HG03571 (cell line): ENCODE results near the gene TBCD.
"Not testable (repeated sequence)": the region's sequence is repeated elsewhere in the genome, so short reads cannot be mapped to it uniquely, and the experiment has no call there.

ENCODE experiments used
- ATAC-seq: cut with Tn5 transposase; IDR thresholded peaks from one replicate; pipeline ENCODE4 v1.9.1; 2021; ENCODE audit not compliant: unreplicated experiment

Gene TBCD

GRCh38 chr17:82765371-82765770 is 13.5 kb downstream of the TBCD start:
- ATAC-seq: no peak

GRCh38 chr17:82767041-82767754 is 15.3 kb downstream of the TBCD start:
- no peak for ATAC-seq

- no peak for ATAC-seq
Measured at GRCh38 chr17:82769041-82769440, 17.2 kb downstream of the TBCD start.

GRCh38 chr17:82772026-82772425 is 20.2 kb downstream of the TBCD start:
- ATAC-seq: no peak

- ATAC-seq: not testable (repeated sequence)
Measured at GRCh38 chr17:82774456-82774855, 22.6 kb downstream of the TBCD start.

GRCh38 chr17:82775001-82775823 is 23.3 kb downstream of the TBCD start:
- ATAC-seq: no peak

GRCh38 chr17:82776454-82776853 is 24.6 kb downstream of the TBCD start:
- no peak for ATAC-seq

GRCh38 chr17:82777778-82778375 is 26.0 kb downstream of the TBCD start:
- ATAC-seq: not testable (repeated sequence)

- ATAC-seq: no peak
Measured at GRCh38 chr17:82779541-82779940, 27.7 kb downstream of the TBCD start.

GRCh38 chr17:82780195-82780594 is 28.3 kb downstream of the TBCD start:
- no peak for ATAC-seq

- no peak for ATAC-seq
Measured at GRCh38 chr17:82780971-82781893, 29.4 kb downstream of the TBCD start.

GRCh38 chr17:82781894-82782274 is 30.0 kb downstream of the TBCD start:
- no peak for ATAC-seq

- ATAC-seq: no peak
Measured at GRCh38 chr17:82782657-82783207, 30.9 kb downstream of the TBCD start.

- ATAC-seq: no peak
Measured at GRCh38 chr17:82783498-82783897, 31.6 kb downstream of the TBCD start.

GRCh38 chr17:82785581-82785980 is 33.7 kb downstream of the TBCD start:
- ATAC-seq: not testable (repeated sequence)

GRCh38 chr17:82786427-82786826 is 34.6 kb downstream of the TBCD start:
- no peak for ATAC-seq

GRCh38 chr17:82787081-82787848 is 35.4 kb downstream of the TBCD start:
- no peak for ATAC-seq

- ATAC-seq: no peak
Measured at GRCh38 chr17:82788206-82789001, 36.5 kb downstream of the TBCD start.

GRCh38 chr17:82789051-82789592 is 37.3 kb downstream of the TBCD start:
- no peak for ATAC-seq
